H1 (cell line): ENCODE results near the gene MED28. TPM values are rescaled to one million over a fixed set of nuclear protein-coding genes. Genes with fewer than 3 reads are reported as not detected.

Experiments used
- CTCF ChIA-PET: fragments of 300-600 bp; sonication (Branson Sonifier 250); formaldehyde crosslinking; loops from one replicate; lab custom pipeline; 2021; ENCODE audit not compliant: partially characterized antibody; lab: Charles Lee
- POLR2A ChIA-PET: fragments of 300-600 bp; sonication (Branson Sonifier 250); formaldehyde crosslinking; loops from one replicate; lab custom pipeline; 2021; ENCODE audit warnings: inconsistent platforms; ENCODE audit not compliant: partially characterized antibody; lab: Charles Lee
- DNase-seq, 2 experiments: peaks; one replicate each; pipeline versions ENCODE4 v3.0.0 to v3.0.0-alpha.2; 2010 to 2022; ENCODE audit warnings: low spot score in 2 of 2, low read depth in 1 of 2, mixed read lengths in 1 of 2
- FAIRE-seq: peaks from 2 replicates; lab custom pipeline; 2011; peaks lifted over from hg19 to GRCh38; lab: Jason Lieb, UNC
- H2AFZ ChIP-seq: 2 replicates; pipeline ENCODE4 v1.8.1; 2012; ENCODE audit warnings: low read length, inconsistent platforms
- H2AK5ac ChIP-seq: 2 replicates; pipeline ENCODE4 v1.6.1; 2013; ENCODE audit warnings: low read depth, low read length
- H2BK120ac ChIP-seq: replicated peaks from 2 replicates; pipeline ENCODE3; 2013; ENCODE audit warnings: low read depth, low read length, inconsistent platforms
- H2BK12ac ChIP-seq: 2 replicates; pipeline ENCODE4 v1.6.1; 2013; ENCODE audit warnings: low read depth, low read length
- H2BK15ac ChIP-seq: 2 replicates; pipeline ENCODE4 v1.6.1; 2013; ENCODE audit warnings: low read length
- H2BK20ac ChIP-seq: 2 replicates; pipeline ENCODE4 v1.6.1; 2013; ENCODE audit warnings: low read length
- H2BK5ac ChIP-seq: 2 replicates; pipeline ENCODE4 v1.6.1; 2013; ENCODE audit warnings: low read depth, low read length
- H3K14ac ChIP-seq: 2 replicates; pipeline ENCODE4 v1.6.1; 2013; ENCODE audit warnings: inconsistent platforms; ENCODE audit not compliant: insufficient read length
- H3K18ac ChIP-seq: 2 replicates; pipeline ENCODE4 v1.6.1; 2013; ENCODE audit warnings: low read length; ENCODE audit errors: extremely low read depth
- H3K23ac ChIP-seq: 2 replicates; pipeline ENCODE4 v1.6.1; 2013; ENCODE audit warnings: inconsistent platforms; ENCODE audit not compliant: insufficient read length
- H3K23me2 ChIP-seq: 2 replicates; pipeline ENCODE4 v1.6.1; 2013; ENCODE audit warnings: low read depth, low read length
- H3K27ac ChIP-seq: 2 replicates; pipeline ENCODE4 v1.6.1; 2011; ENCODE audit warnings: low read depth, low read length, inconsistent platforms
- H3K27me3 ChIP-seq, 4 experiments: replicated peaks in 1 of 4; 1 replicate in 1 of 4; 2 replicates in 3 of 4; pipeline versions ENCODE4 v1.6.1 to v1.8.1; 2011 to 2013; ENCODE audit warnings: low read length in 3 of 4, mild to moderate bottlenecking in 3 of 4, inconsistent platforms in 2 of 4, mixed read lengths in 2 of 4, moderate library complexity in 1 of 4; ENCODE audit not compliant: control insufficient read depth in 3 of 4, insufficient read depth in 3 of 4; ENCODE audit errors: extremely low read depth in 1 of 4
- H3K36me3 ChIP-seq, 4 experiments: 2 replicates each; pipeline versions ENCODE4 v1.6.1 to v1.8.1; 2011 to 2013; ENCODE audit warnings: mild to moderate bottlenecking in 4 of 4, low read length in 3 of 4, moderate library complexity in 2 of 4, control low read depth in 1 of 4, inconsistent platforms in 1 of 4; ENCODE audit not compliant: insufficient read depth in 4 of 4, control insufficient read depth in 2 of 4
- H3K4ac ChIP-seq: replicated peaks from 2 replicates; pipeline ENCODE3; 2013; ENCODE audit warnings: low read length, low read depth, mixed read lengths, inconsistent platforms; ENCODE audit not compliant: insufficient read length
- H3K4me1 ChIP-seq, 4 experiments: replicated peaks in 1 of 4; 1 replicate in 1 of 4; 2 replicates in 3 of 4; pipeline versions ENCODE4 v1.6.1 to v1.8.1; 2011 to 2013; ENCODE audit warnings: low read length in 3 of 4, inconsistent platforms in 2 of 4, mixed read lengths in 1 of 4; ENCODE audit not compliant: insufficient read depth in 4 of 4, control insufficient read depth in 3 of 4
- H3K4me2 ChIP-seq, 2 experiments: 2 replicates each; pipeline versions ENCODE4 v1.6.1 to v1.8.1; 2011 to 2013; ENCODE audit warnings: low read depth in 2 of 2, low read length in 2 of 2, control low read depth in 1 of 2, inconsistent platforms in 1 of 2, mild to moderate bottlenecking in 1 of 2; ENCODE audit not compliant: insufficient read depth in 1 of 2
- H3K4me3 ChIP-seq, 4 experiments: fragments of 200-600, 300-600 bp in 1 of 4; sonication (generic), shearing (Covaris generic), sonication (Bioruptor Twin) in 1 of 4; 2 replicates each; pipeline versions ENCODE4 v1.5.1 to v1.8.1; 2011 to 2016; ENCODE audit warnings: low read length in 4 of 4, low read depth in 3 of 4, control low read depth in 2 of 4, inconsistent platforms in 2 of 4, mild to moderate bottlenecking in 2 of 4, mixed read lengths in 1 of 4, moderate library complexity in 1 of 4; ENCODE audit not compliant: insufficient read depth in 2 of 4; ENCODE audit errors: extremely low read depth in 1 of 4
- H3K56ac ChIP-seq: replicated peaks from 2 replicates; pipeline ENCODE3; 2013; ENCODE audit warnings: low read depth, mild to moderate bottlenecking, mixed read lengths, low read length, inconsistent platforms; ENCODE audit not compliant: insufficient read length
- H3K79me1 ChIP-seq: 2 replicates; pipeline ENCODE4 v1.6.1; 2013; ENCODE audit warnings: low read depth, low read length, control low read depth
- H3K79me2 ChIP-seq, 2 experiments: 2 replicates each; pipeline versions ENCODE4 v1.6.1 to v1.8.1; 2012 to 2013; ENCODE audit warnings: low read length in 2 of 2, mild to moderate bottlenecking in 2 of 2, inconsistent platforms in 1 of 2; ENCODE audit not compliant: insufficient read depth in 2 of 2, control insufficient read depth in 1 of 2
- H3K9ac ChIP-seq, 4 experiments: replicated peaks in 1 of 4; 1 replicate in 1 of 4; 2 replicates in 3 of 4; pipeline versions ENCODE4 v1.6.1 to v1.8.1; 2011 to 2013; ENCODE audit warnings: low read depth in 3 of 4, low read length in 3 of 4, control low read depth in 2 of 4, mild to moderate bottlenecking in 2 of 4, moderate library complexity in 2 of 4, inconsistent platforms in 1 of 4; ENCODE audit errors: extremely low read depth in 1 of 4
- H3K9me3 ChIP-seq, 2 experiments: 2 replicates each; pipeline versions ENCODE4 v1.6.1 to v1.8.1; 2012 to 2013; ENCODE audit warnings: mild to moderate bottlenecking in 2 of 2, moderate library complexity in 2 of 2, control low read depth in 1 of 2, inconsistent platforms in 1 of 2, low read depth in 1 of 2, low read length in 1 of 2, mixed read lengths in 1 of 2; ENCODE audit not compliant: insufficient read depth in 2 of 2
- H4K20me1 ChIP-seq, 2 experiments: replicated peaks in 1 of 2; 2 replicates each; pipeline versions ENCODE3 to v1.8.1; 2011 to 2013; ENCODE audit warnings: inconsistent platforms in 2 of 2, low read length in 2 of 2, mild to moderate bottlenecking in 1 of 2; ENCODE audit not compliant: insufficient read depth in 2 of 2, control insufficient read depth in 1 of 2
- H4K5ac ChIP-seq: 2 replicates; pipeline ENCODE4 v1.6.1; 2013; ENCODE audit warnings: low read length, low read depth, mixed read lengths, inconsistent platforms; ENCODE audit not compliant: insufficient read length
- H4K8ac ChIP-seq: 2 replicates; pipeline ENCODE4 v1.8.0; 2013; ENCODE audit warnings: mild to moderate bottlenecking, moderate library complexity, low read length, inconsistent platforms; ENCODE audit not compliant: insufficient read depth; ENCODE audit errors: extremely low read depth
- H4K91ac ChIP-seq: replicated peaks from 2 replicates; pipeline ENCODE3; 2013; ENCODE audit warnings: low read length, mixed read lengths, inconsistent platforms; ENCODE audit not compliant: insufficient read length
- BACH1 ChIP-seq: IDR thresholded peaks from 2 replicates; pipeline ENCODE4 v1.6.1; 2012; ENCODE audit warnings: low read length, improper control_type of control experiment
- GTF2F1 ChIP-seq: IDR thresholded peaks from 2 replicates; pipeline ENCODE4 v1.6.1; 2012; ENCODE audit warnings: low read depth, low read length, improper control_type of control experiment, borderline replicate concordance
- HDAC2 ChIP-seq, 2 experiments: fragments of 300-600 bp in 1 of 2; sonication (generic) in 1 of 2; IDR thresholded peaks; 2 replicates each; pipeline ENCODE4 v1.6.1; 2011 to 2012; ENCODE audit warnings: low read depth in 2 of 2, low read length in 2 of 2, mild to moderate bottlenecking in 2 of 2, moderate library complexity in 2 of 2, borderline replicate concordance in 1 of 2, inconsistent platforms in 1 of 2
- JUND ChIP-seq: IDR thresholded peaks from 2 replicates; pipeline ENCODE4 v1.6.1; 2011; ENCODE audit warnings: mild to moderate bottlenecking, improper control_type of control experiment, low read length
- MAFK ChIP-seq: IDR thresholded peaks from 2 replicates; pipeline ENCODE4 v1.6.1; 2012; ENCODE audit warnings: low read depth, mild to moderate bottlenecking, improper control_type of control experiment, low read length
- NRF1 ChIP-seq: IDR thresholded peaks from 2 replicates; pipeline ENCODE4 v1.6.1; 2011; ENCODE audit warnings: mild to moderate bottlenecking, low read depth, low read length, improper control_type of control experiment
- PHF8 ChIP-seq: fragments of 200-600 bp; sonication (generic); conservative IDR thresholded peaks from 2 replicates; pipeline ENCODE4 v1.7.1; 2012; ENCODE audit warnings: low read depth, mild to moderate bottlenecking, inconsistent platforms, low read length, moderate library complexity
- RFX5 ChIP-seq: IDR thresholded peaks from 2 replicates; pipeline ENCODE4 v1.6.1; 2011; ENCODE audit warnings: low read depth, low read length, improper control_type of control experiment, borderline replicate concordance
- RNF2 ChIP-seq: fragments of 200-900, 300-1000 bp; sonication (generic); IDR thresholded peaks from 2 replicates; pipeline ENCODE4 v1.7.1; 2016; ENCODE audit warnings: borderline replicate concordance, low read depth, mild to moderate bottlenecking, antibody characterized with exemption, low read length; ENCODE audit not compliant: poor library complexity, severe bottlenecking; ENCODE audit errors: missing control alignments
- SP1 ChIP-seq: IDR thresholded peaks from 2 replicates; pipeline ENCODE4 v1.6.1; 2011; ENCODE audit warnings: low read depth, low read length
- SP2 ChIP-seq: IDR thresholded peaks from 2 replicates; pipeline ENCODE4 v1.6.1; 2012; ENCODE audit warnings: mild to moderate bottlenecking, low read length, inconsistent platforms
- TAF1 ChIP-seq: IDR thresholded peaks from 2 replicates; pipeline ENCODE4 v1.6.1; 2011; ENCODE audit warnings: mild to moderate bottlenecking, low read depth, low read length
- TBP ChIP-seq: IDR thresholded peaks from 2 replicates; pipeline ENCODE4 v1.6.1; 2011; ENCODE audit warnings: low read depth, low read length, improper control_type of control experiment
- YY1 ChIP-seq: IDR thresholded peaks from 2 replicates; pipeline ENCODE4 v1.6.1; 2011; ENCODE audit warnings: low read depth, mild to moderate bottlenecking, low read length
- ZNF274 ChIP-seq: IDR thresholded peaks from 2 replicates; pipeline ENCODE4 v1.7.0; 2012; ENCODE audit warnings: low read length, borderline replicate concordance; ENCODE audit errors: extremely low read depth
- WGBS, 2 experiments: shearing (Covaris generic) in 1 of 2; methylation state at CpG; one replicate each; pipeline versions ENCODE4 v1.1.6 to v1.1.7; 2013 to 2015; ENCODE audit warnings: low lambda C conversion rate in 2 of 2, mixed read lengths in 2 of 2, inconsistent platforms in 1 of 2, low coverage in 1 of 2, missing lambda C conversion rate in 1 of 2; ENCODE audit not compliant: insufficient replicate concordance in 2 of 2, insufficient coverage in 1 of 2, insufficient read length in 1 of 2; ENCODE audit errors: extremely low coverage in 1 of 2, missing lambda C conversion rate in 1 of 2; 5-methylcytosine and 5-hydroxymethylcytosine counted together
- polyA plus RNA-seq, 7 experiments: library from polyadenylated mRNA; depleted of rRNA in 3 of 7; stranded (reverse) in 5 of 7; unstranded in 2 of 7; fragments of >200 nt in 5 of 7; fragments of 200-250 nt in 2 of 7; gene quantifications; 1 replicate in 5 of 7; 2 replicates in 1 of 7; 4 replicates in 1 of 7; pipeline versions ENCODE4 v1.2.1 to v1.2.3, GENCODE V29; 2011 to 2013; ENCODE audit warnings: missing spikeins in 2 of 7, mixed read lengths in 2 of 7
- total RNA-seq: library from RNA; stranded (reverse); fragmentation: NEBNext Ultra II Directional; extraction: Animal tissue kit (Norgen Biotek cat#: 25700); gene quantifications from 2 replicates; pipeline ENCODE4 v1.2.1, GENCODE V29; 2021

Gene MED28
- total and polyA plus RNA-seq, 2 of the 8 experiments (the other 6 are each of a cell fraction or from before 2014, with no cell fraction given): 24.0 to 87.1 TPM

GRCh38 chr4:17667253-17667652 is 52.8 kb downstream of the MED28 start:
- no peak overlapping the region for H4K5ac ChIP-seq
- H3K4ac ChIP-seq: no peak overlapping the region
- H2AK5ac ChIP-seq: no peak overlapping the region
- no peak overlapping the region for H2BK12ac ChIP-seq
- no peaks in the 10 kb centered on the region for H3K79me1 ChIP-seq
- no peak overlapping the region for H2AFZ ChIP-seq
- H4K20me1 ChIP-seq: no peaks in the 10 kb centered on the region
- no peaks in the 10 kb centered on the region for H3K4me1 ChIP-seq
- no peak overlapping the region for H3K9ac ChIP-seq
- no peak overlapping the region for H3K14ac ChIP-seq
- no peak overlapping the region for H3K27ac ChIP-seq
- no peak overlapping the region for H2BK20ac ChIP-seq
- H4K91ac ChIP-seq: no peak overlapping the region
- WGBS, 2 experiments: 83% methylated on average over 3 of the region's 3 CpGs; no CpG with 5 or more reads in 1 of the 2 experiments
- H3K18ac ChIP-seq: no peak overlapping the region
- H3K56ac ChIP-seq: no peak overlapping the region
- peak overlapping the region; percentile 17; the same call in 1 of the 2 replicates for H4K8ac ChIP-seq
- H2BK5ac ChIP-seq: no peak overlapping the region
- H2BK120ac ChIP-seq: no peak overlapping the region
- H3K4me3 ChIP-seq: no peak overlapping the region
- H3K9me3 ChIP-seq: 0 out of 4 replicates have a peak, but pooled peaks cover 0 to 2% of the 10 kb centered on the region in 2 experiments
- ChIA-PET POLR2A (no interaction called here), CTCF (interaction anchor here (0.6 to 1.4 kb wide), 4 partner anchors 11 to 219 kb away, joined by 3 to 5 read pairs (median 3); no protein-coding TSS in a partner anchor)
- no peaks in the 10 kb centered on the region for H3K79me2 ChIP-seq
- DNase-seq: no peak
- H3K23ac ChIP-seq: no peak overlapping the region
- H3K36me3 ChIP-seq: no peaks in the 10 kb centered on the region
- no peak for FAIRE-seq
- no peak overlapping the region for H3K4me2 ChIP-seq
- H3K27me3 ChIP-seq: no peaks in the 10 kb centered on the region
- no peaks in the 10 kb centered on the region for H3K23me2 ChIP-seq
- no peak overlapping the region for H2BK15ac ChIP-seq
- TF ChIP-seq SP1: no peak
- no peak for TF ChIP-seq SP2
- TF ChIP-seq YY1: no peak
- no peak for TF ChIP-seq MAFK
- no peak for TF ChIP-seq RFX5
- no peak for TF ChIP-seq GTF2F1
- TF ChIP-seq TAF1: no peak
- TF ChIP-seq TBP: no peak
- TF ChIP-seq NRF1: no peak
- no peak for TF ChIP-seq BACH1
- no peak for TF ChIP-seq HDAC2 (IDR thresholded peaks at IDR 0.05; ENCODE audit: borderline replicate concordance in 1 of 2, low read depth in 2 of 2, low read length in 2 of 2)
- no peak for TF ChIP-seq ZNF274
- no peak for TF ChIP-seq PHF8
- no peak for TF ChIP-seq RNF2
- TF ChIP-seq JUND: no peak
